T-helper 2 cell treated with Interferon-gamma antibody and Interleukin-4, amounts not matched to agents 5 μg/mL and 100 μg/mL, for 36 hours (primary cell): Measurements from ENCODE around the gene SLC22A13.
"Not testable (repeated sequence)": the region's sequence is repeated elsewhere in the genome, so short reads cannot be mapped to it uniquely, and the experiment has no call there.

Source experiments
- DNase-seq: peaks from one replicate; pipeline ENCODE4 v3.0.0; 2021; ENCODE audit warnings: low spot score
- H3K27ac Mint-ChIP-seq: one replicate; pipeline ENCODE4 v1.8.0; 2021; ENCODE audit warnings: mild to moderate bottlenecking, mixed read lengths
- H3K27me3 Mint-ChIP-seq: one replicate; pipeline ENCODE4 v1.8.0; 2021; ENCODE audit warnings: low read depth, mixed read lengths
- H3K36me3 Mint-ChIP-seq: one replicate; pipeline ENCODE4 v1.8.0; 2021; ENCODE audit warnings: low read depth, mixed read lengths
- H3K4me1 Mint-ChIP-seq: one replicate; pipeline ENCODE4 v1.8.0; 2021; ENCODE audit warnings: low read depth, mixed read lengths
- H3K4me3 Mint-ChIP-seq: one replicate; pipeline ENCODE4 v1.8.0; 2022; ENCODE audit warnings: mild to moderate bottlenecking, moderate library complexity, mixed read lengths
- H3K9me3 Mint-ChIP-seq: one replicate; pipeline ENCODE4 v1.8.0; 2021; ENCODE audit warnings: mixed read lengths

The SLC22A13 gene

DNA sequence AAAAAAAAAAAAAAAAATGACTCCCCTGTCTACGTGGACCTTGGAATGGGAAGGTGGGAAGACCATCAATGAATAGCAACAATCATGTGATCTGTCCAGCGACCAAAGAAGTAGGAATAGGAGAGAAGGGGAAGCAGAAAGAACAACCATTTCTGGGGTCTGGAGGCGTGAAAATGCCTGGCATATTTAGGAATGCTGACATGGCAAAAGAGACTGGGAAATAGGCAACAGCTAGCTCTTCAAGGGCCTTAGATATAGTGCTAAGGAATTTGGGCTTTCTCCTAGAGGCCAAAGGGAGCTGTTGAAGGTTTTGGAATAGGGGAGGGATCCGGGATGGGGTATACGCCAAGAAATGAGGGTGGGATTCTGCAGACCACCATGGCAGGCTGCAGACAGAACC, 5.9 kb downstream of the SLC22A13 start:
- H3K27ac Mint-ChIP-seq: no peak overlapping the region
- H3K36me3 Mint-ChIP-seq: no peaks in the 10 kb centered on the region

GRCh38 chr3:38274864-38275649, 9.4 kb downstream of the SLC22A13 start:
- H3K4me3 Mint-ChIP-seq: no peak overlapping the region
- H3K27me3 Mint-ChIP-seq: no peaks in the 10 kb centered on the region
- H3K36me3 Mint-ChIP-seq: peaks cover 3% of the 10 kb centered on the region
- DNase-seq: no peak
- H3K9me3 Mint-ChIP-seq: no peaks in the 10 kb centered on the region
- no peak overlapping the region for H3K27ac Mint-ChIP-seq
- H3K4me1 Mint-ChIP-seq: no peaks in the 10 kb centered on the region

More for the DNA sequence above, 5.9 kb downstream of the SLC22A13 start:
- Mint-ChIP-seq H3K9me3 (no peaks in the 10 kb centered on the region), H3K27me3 (no peaks in the 10 kb centered on the region), H3K4me1 (peaks cover 10% of the 10 kb centered on the region), H3K4me3 (no peak overlapping the region)
- no peak for DNase-seq

GRCh38 chr3:38275658-38276057, 10.0 kb downstream of the SLC22A13 start:
- Mint-ChIP-seq H3K36me3 (peaks cover 3% of the 10 kb centered on the region), H3K4me1 (no peaks in the 10 kb centered on the region), H3K4me3 (no peak overlapping the region), H3K9me3 (no peaks in the 10 kb centered on the region), H3K27me3 (no peaks in the 10 kb centered on the region), H3K27ac (no peak overlapping the region)
- DNase-seq: no peak

GRCh38 chr3:38276081-38276916, 10.7 kb downstream of the SLC22A13 start:
- H3K27me3 Mint-ChIP-seq: no peaks in the 10 kb centered on the region
- no peaks in the 10 kb centered on the region for H3K9me3 Mint-ChIP-seq
- peaks cover 3% of the 10 kb centered on the region for H3K36me3 Mint-ChIP-seq
- H3K4me3 Mint-ChIP-seq: no peak overlapping the region
- no peak overlapping the region for H3K27ac Mint-ChIP-seq
- no peaks in the 10 kb centered on the region for H3K4me1 Mint-ChIP-seq
- DNase-seq: no peak

DNA sequence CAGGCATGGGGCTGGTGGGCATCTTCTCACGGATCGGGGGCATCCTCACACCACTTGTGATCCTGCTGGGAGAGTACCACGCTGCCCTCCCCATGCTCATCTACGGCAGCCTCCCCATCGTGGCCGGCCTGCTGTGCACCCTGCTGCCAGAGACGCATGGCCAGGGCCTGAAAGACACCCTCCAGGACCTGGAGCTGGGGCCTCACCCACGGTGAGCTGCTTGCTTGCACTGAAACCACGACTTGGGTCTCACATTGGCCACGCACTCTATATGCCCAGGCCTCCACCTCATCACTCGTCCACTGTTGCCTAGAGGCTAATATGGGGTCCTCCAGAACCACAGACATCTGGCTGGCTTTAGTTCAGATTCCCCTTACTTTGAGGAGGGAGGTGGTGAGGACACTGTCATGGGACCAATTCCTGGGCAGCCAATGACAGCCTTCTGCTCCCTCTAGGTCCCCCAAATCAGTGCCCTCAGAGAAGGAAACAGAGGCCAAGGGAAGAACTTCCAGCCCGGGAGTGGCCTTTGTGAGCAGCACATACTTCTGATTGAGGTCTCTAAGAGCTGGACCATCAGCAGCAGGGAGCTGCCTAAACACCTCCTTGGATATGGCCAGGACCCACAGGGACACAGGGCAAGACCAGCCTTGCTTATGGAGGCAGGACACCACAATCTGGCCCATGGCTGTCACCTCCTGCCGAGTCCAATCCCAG, 11.5 kb downstream of the SLC22A13 start:
- no peak for DNase-seq
- H3K4me3 Mint-ChIP-seq: no peak overlapping the region

GRCh38 chr3:38278841-38279240, 13.2 kb downstream of the SLC22A13 start:
- peaks cover 3% of the 10 kb centered on the region for H3K36me3 Mint-ChIP-seq
- no peak overlapping the region for H3K4me3 Mint-ChIP-seq
- no peaks in the 10 kb centered on the region for H3K9me3 Mint-ChIP-seq
- H3K4me1 Mint-ChIP-seq: no peaks in the 10 kb centered on the region
- no peaks in the 10 kb centered on the region for H3K27me3 Mint-ChIP-seq
- DNase-seq: no peak
- no peak overlapping the region for H3K27ac Mint-ChIP-seq

More for the DNA sequence above, 11.5 kb downstream of the SLC22A13 start:
- Mint-ChIP-seq H3K9me3 (no peaks in the 10 kb centered on the region), H3K27me3 (no peaks in the 10 kb centered on the region), H3K4me1 (no peaks in the 10 kb centered on the region), H3K27ac (no peak overlapping the region), H3K36me3 (peaks cover 3% of the 10 kb centered on the region)

- Mint-ChIP-seq H3K4me1 (no peaks in the 10 kb centered on the region), H3K27me3 (no peaks in the 10 kb centered on the region), H3K9me3 (no peaks in the 10 kb centered on the region), H3K27ac (no peak within 1 kb of the TSS), H3K36me3 (peaks cover 3% of the 10 kb centered on the region), H3K4me3 (no peak within 1 kb of the TSS)
- DNase-seq: no peak
Measured at GRCh38 chr3:38281895-38282686, 16.5 kb downstream of the SLC22A13 start, which contains the start of gene SLC22A14. Gene SLC22A14, plus strand, starts transcription at chr3:38282294. Its CDS starts 23,733 bp downstream, at chr3:38306027.

- DNase-seq: no peak
- peaks cover 4% of the 10 kb centered on the region for H3K27me3 Mint-ChIP-seq
- H3K9me3 Mint-ChIP-seq: no peaks in the 10 kb centered on the region
- no peak overlapping the region for H3K27ac Mint-ChIP-seq
- H3K4me1 Mint-ChIP-seq: no peaks in the 10 kb centered on the region
- no peak overlapping the region for H3K4me3 Mint-ChIP-seq
- H3K36me3 Mint-ChIP-seq: no peaks in the 10 kb centered on the region
Measured at GRCh38 chr3:38283810-38284755, 18.5 kb downstream of the SLC22A13 start.

DNA sequence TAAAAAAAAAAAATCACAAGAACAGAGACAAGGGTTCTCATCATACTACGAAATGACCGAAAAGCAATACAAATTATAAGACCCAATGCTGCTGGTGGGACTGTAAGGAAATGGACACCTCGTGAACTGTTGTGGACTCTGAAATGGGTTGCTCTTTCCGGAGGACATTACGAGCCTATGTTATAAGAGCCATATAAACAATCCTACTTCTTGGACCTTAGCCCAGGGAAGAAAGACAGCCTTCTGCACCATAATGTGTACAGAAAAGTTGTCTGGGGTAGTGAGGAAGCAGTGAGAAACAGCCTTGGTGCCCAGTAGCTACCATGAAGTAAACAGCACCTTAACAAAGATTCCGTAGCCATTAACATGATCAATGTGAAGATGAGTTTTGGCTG, 19.1 kb downstream of the SLC22A13 start:
- DNase-seq: no peak
- Mint-ChIP-seq H3K27me3 (peaks cover 7% of the 10 kb centered on the region), H3K4me3 (no peak overlapping the region), H3K9me3 (no peaks in the 10 kb centered on the region), H3K27ac (no peak overlapping the region), H3K36me3 (no peaks in the 10 kb centered on the region), H3K4me1 (no peaks in the 10 kb centered on the region)

DNA sequence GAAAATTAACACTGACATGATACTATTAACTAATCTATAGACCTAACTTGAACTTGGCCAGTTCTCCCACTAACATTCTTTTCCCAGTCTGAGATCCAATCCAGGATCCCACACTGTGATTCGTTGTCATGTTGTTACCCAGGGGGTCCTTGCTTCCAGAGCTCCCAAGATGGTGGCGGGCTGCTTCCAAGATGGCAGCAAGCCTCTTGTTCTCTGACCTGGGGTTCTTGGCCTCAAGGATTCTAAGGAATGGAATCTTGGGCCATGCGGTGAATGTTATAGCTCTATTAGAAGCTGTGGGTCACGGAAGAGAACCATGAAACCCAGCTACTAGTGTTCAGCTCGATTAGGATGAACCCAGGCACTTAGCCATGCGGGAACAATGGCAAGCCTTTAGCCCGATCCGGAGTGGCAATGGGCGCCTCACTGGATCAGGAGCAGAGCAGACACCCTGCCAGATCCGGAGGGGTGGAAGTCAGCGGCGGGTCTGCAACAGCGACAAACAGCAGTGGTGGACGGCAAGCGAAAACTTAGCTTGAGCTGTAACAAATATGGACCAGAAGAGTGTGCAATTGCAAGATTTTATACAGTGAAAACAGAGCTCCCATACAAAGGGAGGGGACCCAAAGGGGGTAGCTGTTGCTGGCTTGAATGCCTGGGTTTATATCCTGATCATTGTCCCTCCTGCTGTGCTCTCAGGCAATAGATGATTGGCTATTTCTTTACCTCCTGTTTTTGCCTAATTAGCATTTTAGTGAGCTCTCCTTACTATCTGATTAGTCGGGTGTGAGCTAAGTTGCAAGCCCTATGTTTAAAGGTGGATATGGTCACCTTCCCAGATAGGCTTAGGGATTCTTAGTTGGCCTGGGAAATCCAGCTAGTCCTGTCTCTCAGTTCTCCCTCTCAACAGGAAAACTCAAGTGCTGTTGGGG, 23.9 kb downstream of the SLC22A13 start:
- DNase-seq, H3K36me3 Mint-ChIP-seq, H3K27me3 Mint-ChIP-seq, H3K27ac Mint-ChIP-seq, H3K4me1 Mint-ChIP-seq, H3K9me3 Mint-ChIP-seq, H3K4me3 Mint-ChIP-seq: not testable (repeated sequence)

DNA sequence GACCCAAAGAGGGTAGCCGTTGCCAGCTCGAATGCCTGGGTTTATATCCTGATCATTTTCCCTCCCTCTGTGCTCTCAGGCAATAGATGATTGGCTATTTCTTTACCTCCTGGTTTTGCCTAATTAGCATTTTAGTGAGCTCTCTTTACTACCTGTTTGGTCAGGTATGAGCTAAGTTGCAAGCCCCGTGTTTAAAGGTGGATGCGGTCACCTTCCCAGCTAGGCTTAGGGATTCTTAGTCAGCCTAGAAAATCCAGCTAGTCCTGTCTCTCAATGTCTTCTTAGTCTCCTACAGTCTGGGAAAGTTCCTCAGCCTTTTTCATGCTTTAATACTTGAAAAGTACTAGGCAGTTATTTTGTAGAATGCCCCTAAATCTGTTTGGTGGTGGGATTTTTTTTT, 31.4 kb downstream of the SLC22A13 start:
- peaks cover 22% of the 10 kb centered on the region for H3K27me3 Mint-ChIP-seq
- H3K36me3 Mint-ChIP-seq, H3K4me3 Mint-ChIP-seq, DNase-seq, H3K4me1 Mint-ChIP-seq, H3K9me3 Mint-ChIP-seq, H3K27ac Mint-ChIP-seq: not testable (repeated sequence)

- H3K27me3 Mint-ChIP-seq: peaks cover 22% of the 10 kb centered on the region
- no peaks in the 10 kb centered on the region for H3K4me1 Mint-ChIP-seq
- H3K27ac Mint-ChIP-seq: no peak overlapping the region
- no peak for DNase-seq
- no peaks in the 10 kb centered on the region for H3K36me3 Mint-ChIP-seq
- no peaks in the 10 kb centered on the region for H3K9me3 Mint-ChIP-seq
- no peak overlapping the region for H3K4me3 Mint-ChIP-seq
Measured at GRCh38 chr3:38297537-38297936, 31.9 kb downstream of the SLC22A13 start.
